K562 (cell line): ENCODE data around the gene DTX1. TPM values are rescaled to one million over a fixed set of nuclear protein-coding genes. Genes with fewer than 3 reads are reported as not detected.

ENCODE experiments used
- ATAC-seq: fragments of 200-7000 bp; cut with Tn5 transposase; 3 replicates; pipeline ENCODE4 v1.9.1; 2020; ENCODE audit warnings: moderate library complexity
- BruUV-seq: library from RNA; stranded (reverse); fragments of 400-500 nt; replicated peaks from 2 replicates; lab custom pipeline; 2021; lab: Mats Ljungman, UMichigan
- CTCF ChIA-PET: fragments of 300-600 bp; formaldehyde crosslinking; extraction: SDS; loops from one replicate; lab custom pipeline; 2021; ENCODE audit warnings: low intra/inter-chr PET ratio; lab: Yijun Ruan, JAX
- POLR2A ChIA-PET: fragments of 300-600, 350-650 bp; sonication (Branson Sonifier 250); formaldehyde crosslinking; extraction: SDS; loops from one replicate; lab custom pipeline; 2021; ENCODE audit warnings: antibody characterized with exemption, inconsistent platforms; lab: Yijun Ruan, JAX
- DNase-seq, 4 experiments: peaks; one replicate each; pipeline versions ENCODE4 v3.0.0 to v3.0.0-alpha.2; 2011 to 2018; ENCODE audit warnings: low spot score in 3 of 4, mixed read lengths in 3 of 4; ENCODE audit errors: extremely low read depth in 1 of 4
- FAIRE-seq: peaks from 2 replicates; lab custom pipeline; 2011; peaks lifted over from hg19 to GRCh38; lab: Jason Lieb, UNC
- H2AFZ ChIP-seq: 2 replicates; pipeline ENCODE4 v1.6.0; 2011; ENCODE audit warnings: low read depth, low read length, control low read depth, inconsistent platforms
- H3K27ac ChIP-seq: fragments of 200-600 bp; 3 replicates; pipeline ENCODE4 v1.8.0; 2011; ENCODE audit warnings: low read depth, mild to moderate bottlenecking, control low read depth, inconsistent platforms, low read length, moderate library complexity, mixed read lengths; ENCODE audit errors: extremely low read depth
- H3K27me3 ChIP-seq, 2 experiments: fragments of 300-600 bp in 1 of 2; 2 replicates in 1 of 2; 3 replicates in 1 of 2; pipeline versions ENCODE4 v1.6.0 to v1.8.0; 2011; ENCODE audit warnings: inconsistent platforms in 2 of 2, low read length in 2 of 2, mild to moderate bottlenecking in 1 of 2, mixed read lengths in 1 of 2, moderate library complexity in 1 of 2; ENCODE audit not compliant: control insufficient read depth in 2 of 2, insufficient read depth in 2 of 2
- H3K36me3 ChIP-seq: fragments of 300-600 bp; 3 replicates; pipeline ENCODE4 v1.8.0; 2011; ENCODE audit warnings: mild to moderate bottlenecking, low read length, inconsistent platforms; ENCODE audit not compliant: control insufficient read depth, insufficient read depth
- H3K4me1 ChIP-seq, 2 experiments: fragments of 200-600 bp in 1 of 2; replicated peaks in 1 of 2; 2 replicates in 1 of 2; 3 replicates in 1 of 2; pipeline versions ENCODE4 v1.5.1 to v1.8.0; 2011; ENCODE audit warnings: inconsistent platforms in 2 of 2, low read length in 2 of 2, mild to moderate bottlenecking in 1 of 2, mixed read lengths in 1 of 2, moderate library complexity in 1 of 2; ENCODE audit not compliant: control insufficient read depth in 2 of 2, insufficient read depth in 2 of 2
- H3K4me2 ChIP-seq: 2 replicates; pipeline ENCODE4 v1.6.1; 2011; ENCODE audit warnings: low read length, control low read depth, inconsistent platforms, mixed read lengths; ENCODE audit not compliant: insufficient read depth
- H3K4me3 ChIP-seq: fragments of 200-600 bp; sonication (generic), shearing (Covaris generic); 2 replicates; pipeline ENCODE4 v1.5.1; 2016; ENCODE audit warnings: control low read depth, inconsistent platforms
- H3K79me2 ChIP-seq: fragments of 200-600 bp; 3 replicates; pipeline ENCODE4 v1.8.0; 2011; ENCODE audit warnings: low read length, inconsistent platforms; ENCODE audit not compliant: control insufficient read depth, insufficient read depth
- H3K9ac ChIP-seq, 2 experiments: 2 replicates each; pipeline versions ENCODE4 v1.6.0 to v1.6.1; 2011; ENCODE audit warnings: low read depth in 2 of 2, low read length in 2 of 2, control low read depth in 1 of 2, inconsistent platforms in 1 of 2, mild to moderate bottlenecking in 1 of 2, mixed read lengths in 1 of 2; ENCODE audit not compliant: insufficient read depth in 1 of 2
- H3K9me1 ChIP-seq: one replicate; pipeline ENCODE4 v1.6.0; 2011; ENCODE audit warnings: inconsistent platforms, mild to moderate bottlenecking, low read length, moderate library complexity; ENCODE audit not compliant: control insufficient read depth, insufficient read depth
- H3K9me3 ChIP-seq: replicated peaks from 2 replicates; pipeline ENCODE4 v1.5.1; 2011; ENCODE audit warnings: low read depth, low read length, inconsistent platforms; ENCODE audit not compliant: control insufficient read depth, insufficient read depth
- H4K20me1 ChIP-seq: replicated peaks from 2 replicates; pipeline ENCODE4 v1.6.1; 2011; ENCODE audit warnings: low read length, inconsistent platforms, mixed read lengths; ENCODE audit not compliant: control insufficient read depth, insufficient read depth
- BCOR ChIP-seq: fragments of 450-650 bp; IDR thresholded peaks from 2 replicates; pipeline ENCODE4 v1.6.1; 2016
- E2F1 ChIP-seq: sonication (generic); formaldehyde crosslinking; IDR thresholded peaks from 2 replicates; pipeline ENCODE4 v1.8.1; 2023; ENCODE audit warnings: mild to moderate bottlenecking, missing genetic modification reagents, moderate library complexity
- PYGO2 ChIP-seq: fragments of 450-650 bp; IDR thresholded peaks from 2 replicates; pipeline ENCODE4 v1.6.1; 2016; ENCODE audit warnings: mild to moderate bottlenecking, missing genetic modification characterization, moderate library complexity, missing compliant biosample characterization
- RBM25 ChIP-seq: fragments of 200-400 bp; formaldehyde crosslinking; IDR thresholded peaks from 2 replicates; pipeline ENCODE4 v1.6.1; 2018; ENCODE audit warnings: low read length, low read depth, moderate library complexity; ENCODE audit not compliant: severe bottlenecking
- TAF15 ChIP-seq: fragments of 200-400 bp; formaldehyde crosslinking; IDR thresholded peaks from 2 replicates; pipeline ENCODE4 v1.6.1; 2017; ENCODE audit warnings: mild to moderate bottlenecking, low read depth, low read length, moderate library complexity
- ZNF76 ChIP-seq: fragments of 250-450 bp; sonication (Bioruptor Pico); IDR thresholded peaks from 2 replicates; pipeline ENCODE4 v1.4.0; 2020; ENCODE audit warnings: mild to moderate bottlenecking, moderate library complexity, borderline replicate concordance
- WGBS: fragments of 100-300 bp; shearing (Covaris generic); methylation state at CpG from one replicate; pipeline ENCODE4 v1.1.6; 2016; ENCODE audit warnings: low coverage, mixed read lengths; ENCODE audit not compliant: insufficient coverage; ENCODE audit errors: missing lambda C conversion rate; 5-methylcytosine and 5-hydroxymethylcytosine counted together
- in situ Hi-C: fragments of 300-500 bp; cut with MboI; formaldehyde crosslinking; loops from 4 replicates; pipeline ENCODE4 v1.15.0; 2018; ENCODE audit warnings: inconsistent platforms, mixed read lengths
- intact Hi-C: fragments of 100-400 bp; cut with micrococcal nuclease; formaldehyde crosslinking; loops from 2 replicates; pipeline ENCODE4 v1.14.2; 2022
- polyA plus RNA-seq, 8 experiments: library from polyadenylated mRNA; depleted of rRNA in 4 of 8; stranded (reverse) in 5 of 8; unstranded in 3 of 8; fragments of >200 nt; fragmentation: Nextera tagmentation in 2 of 8; fragmentation: Illumina TruSeq in 1 of 8; extraction: Ambion mirVana in 2 of 8; extraction: Trizol in 1 of 8; gene quantifications; 2 replicates each; pipeline versions ENCODE4 v1.2.1 to v1.2.3, GENCODE V29; 2011 to 2014; ENCODE audit warnings: inconsistent platforms in 1 of 8, missing spikeins in 1 of 8
- total RNA-seq, 7 experiments: library from RNA; depleted of rRNA in 6 of 7; stranded (reverse); fragments of >200 nt in 6 of 7; fragmentation: Illumina TruSeq in 2 of 7; extraction: Trizol in 2 of 7; gene quantifications; 2 replicates each; pipeline versions ENCODE4 v1.2.1 to v1.2.3, GENCODE V29; 2011 to 2021; ENCODE audit warnings: low replicate concordance in 1 of 7

Gene DTX1
- total and polyA plus RNA-seq, 9 of the 15 experiments (the other 6 are each of a cell fraction or from before 2014, with no cell fraction given) = not detected

GRCh38 chr12:113060336-113060960 is 3.9 kb downstream of the DTX1 start:
- DNase-seq = no peak
- no peak overlapping the region for H2AFZ ChIP-seq
- no peak for TF ChIP-seq TAF15
- peak; percentile 23 for TF ChIP-seq RBM25
- no peak for TF ChIP-seq PYGO2
- CTCF ChIA-PET = no interaction called here
- no peak for ATAC-seq
- no peak overlapping the region for H3K9ac ChIP-seq
- peaks cover 8 to 50% of the 10 kb centered on the region in 2 experiments; a peak in 3 of 5 replicates for H3K27me3 ChIP-seq
- FAIRE-seq = no peak
- no peaks in the 10 kb centered on the region for H3K36me3 ChIP-seq
- H3K79me2 ChIP-seq = no peaks in the 10 kb centered on the region
- H3K4me2 ChIP-seq = no peak overlapping the region
- peaks cover 0 to 18% of the 10 kb centered on the region in 2 experiments; a peak in 1 of 5 replicates for H3K4me1 ChIP-seq
- H3K9me1 ChIP-seq = no peaks in the 10 kb centered on the region
- H3K27ac ChIP-seq = no peak overlapping the region
- in situ Hi-C loops (no loop called here), intact Hi-C loops (no loop called here)
- no peaks in the 10 kb centered on the region for H3K9me3 ChIP-seq
- 8% methylated on average over 7 of the region's 7 CpGs for WGBS
- no TSS peak for BruUV-seq
- POLR2A ChIA-PET = interaction anchor here (0.6 kb wide), 1 partner anchor 63 kb away, joined by 5 read pairs; no protein-coding TSS in a partner anchor
- peaks cover 6% of the 10 kb centered on the region for H4K20me1 ChIP-seq
- no peak overlapping the region for H3K4me3 ChIP-seq

- DNase-seq (no peak), ATAC-seq (no peak), FAIRE-seq (no peak)
- Histone ChIP-seq H3K4me3 (no peak overlapping the region), H3K27me3 (peaks cover 6 to 47% of the 10 kb centered on the region in 2 experiments; a peak in 3 of 5 replicates), H3K27ac (no peak overlapping the region), H2AFZ (no peak overlapping the region), H4K20me1 (peaks cover 6% of the 10 kb centered on the region), H3K9me3 (no peaks in the 10 kb centered on the region), H3K9me1 (no peaks in the 10 kb centered on the region), H3K79me2 (no peaks in the 10 kb centered on the region), H3K4me2 (no peak overlapping the region), H3K36me3 (no peaks in the 10 kb centered on the region), H3K4me1 (peaks cover 0 to 18% of the 10 kb centered on the region in 2 experiments; a peak in 1 of 5 replicates), H3K9ac (no peak overlapping the region)
- ChIA-PET POLR2A (no interaction called here), CTCF (no interaction called here)
- TF ChIP-seq ZNF76 (no peak), BCOR (peak; percentile 40; the same call in 1 of the 2 replicates), RBM25 (peak; percentile 81), E2F1 (no peak)
- intact Hi-C loops (no loop called here), in situ Hi-C loops (no loop called here)
- 2% methylated on average over 10 of the region's 10 CpGs for WGBS
- BruUV-seq = no TSS peak
Observed at GRCh38 chr12:113061061-113061694, 4.6 kb downstream of the DTX1 start.
